Renal cortex interstitium (tissue), 11 donors: ENCODE data around the gene PPP6R3. TPM values are rescaled to one million over a fixed set of nuclear protein-coding genes. Genes with fewer than 3 reads are reported as not detected.
A peak's percentile ranks its signal among the peaks of the same experiment; 100 is the strongest.
"Not testable (repeated sequence)": the region's sequence is repeated elsewhere in the genome, so short reads cannot be mapped to it uniquely, and the experiment has no call there.

Experiments used
- DNase-seq, 11 donors: peaks; one replicate each; pipeline ENCODE4 v3.0.0-alpha.2; 2013; ENCODE audit warnings: low read depth in 9 of 11, low spot score in 4 of 11; ENCODE audit errors: extremely low read depth in 1 of 11
- polyA plus RNA-seq, 3 donors: library from polyadenylated mRNA; unstranded; fragments of 120-200 nt; gene quantifications; one replicate each; pipeline ENCODE4 v1.2.1, GENCODE V29; 2013; ENCODE audit not compliant: insufficient read length in 3 of 3

The PPP6R3 gene
- polyA plus RNA-seq, 3 donors = 95.4 to 121 (median 106) TPM

GRCh38 chr11:68470304-68470811 is 9.8 kb downstream of the PPP6R3 start:
- DNase-seq = no peak

DNA sequence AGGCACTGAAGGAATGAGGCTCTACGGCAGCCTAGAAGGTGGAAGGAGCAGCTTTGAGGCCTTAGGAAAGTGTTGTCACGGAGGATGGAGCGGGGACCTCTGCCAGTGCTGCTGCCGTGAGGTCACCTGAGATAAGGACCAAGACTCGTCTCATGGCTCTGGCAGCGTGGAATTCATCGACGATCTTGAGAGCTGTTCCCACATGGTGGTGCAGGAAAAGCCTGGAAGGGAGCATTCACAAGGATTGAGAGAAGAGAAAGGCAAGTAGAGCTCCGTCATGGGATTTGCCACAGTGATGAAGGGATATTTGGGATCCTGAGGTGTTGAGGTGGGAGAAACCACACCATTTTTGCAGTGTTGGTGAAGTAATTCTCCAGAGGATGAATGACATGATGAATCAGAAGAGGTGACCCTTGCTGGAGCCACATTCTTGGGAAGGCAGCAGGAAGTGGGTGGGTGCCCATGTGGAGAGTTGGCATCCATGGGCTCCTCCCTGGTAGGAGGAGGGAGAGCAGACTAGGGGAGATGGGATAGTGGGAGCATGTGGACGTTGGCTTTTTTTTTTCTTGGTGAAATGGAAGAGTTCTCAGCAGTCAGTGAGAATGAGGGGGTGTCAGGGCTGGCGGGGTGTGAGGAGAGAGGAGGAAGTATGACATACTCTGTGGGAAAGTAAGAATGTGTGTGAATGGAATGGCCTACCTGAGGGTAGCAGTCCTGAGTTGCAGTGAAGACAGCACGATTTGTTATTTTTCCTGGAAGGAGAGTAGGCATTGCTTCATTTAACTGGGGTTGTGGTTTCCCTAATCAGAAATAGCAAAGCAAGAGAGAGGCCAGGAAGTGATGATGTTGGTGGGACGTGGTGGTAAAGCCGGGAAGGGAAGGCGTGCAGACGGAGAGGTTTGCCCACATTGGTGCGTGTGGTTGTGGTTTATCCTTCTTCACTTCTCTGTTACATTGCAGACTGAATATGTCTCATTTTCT is 11.1 kb downstream of the PPP6R3 start:
- no peak for DNase-seq

GRCh38 chr11:68472778-68473177 is 12.2 kb downstream of the PPP6R3 start:
- no peak for DNase-seq

DNA sequence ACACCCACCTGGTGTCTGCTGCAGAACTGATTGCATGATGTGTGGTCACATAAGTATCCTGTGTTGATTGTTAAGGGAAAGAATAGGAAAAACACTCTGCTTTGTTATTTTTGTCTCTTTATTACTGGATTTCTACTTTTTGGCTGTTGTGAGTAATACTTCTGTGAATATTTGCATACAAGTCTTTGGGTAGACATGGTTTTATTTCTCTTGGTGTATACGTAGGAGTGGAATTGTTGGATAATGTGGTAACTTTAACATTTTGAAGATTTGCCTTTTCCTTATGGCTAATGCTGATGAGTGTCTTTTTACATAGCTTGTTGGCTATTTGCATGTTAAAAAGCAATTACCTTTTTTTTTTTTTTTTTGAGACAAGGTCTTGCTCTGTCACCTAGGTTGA is 13.1 kb downstream of the PPP6R3 start:
- no peak for DNase-seq

GRCh38 chr11:68475626-68476025 is 15.1 kb downstream of the PPP6R3 start:
- DNase-seq = not testable (repeated sequence)

- no peak for DNase-seq
These were observed 18.8 kb downstream of the PPP6R3 start for GRCh38 chr11:68479390-68479789.

GRCh38 chr11:68480193-68480592 is 19.6 kb downstream of the PPP6R3 start:
- no peak for DNase-seq

GRCh38 chr11:68480852-68481510 is 20.4 kb downstream of the PPP6R3 start:
- DNase-seq = no peak

GRCh38 chr11:68481579-68482240 is 21.2 kb downstream of the PPP6R3 start:
- DNase-seq = no peak

GRCh38 chr11:68488623-68489022 is 28.1 kb downstream of the PPP6R3 start:
- no peak for DNase-seq

DNA sequence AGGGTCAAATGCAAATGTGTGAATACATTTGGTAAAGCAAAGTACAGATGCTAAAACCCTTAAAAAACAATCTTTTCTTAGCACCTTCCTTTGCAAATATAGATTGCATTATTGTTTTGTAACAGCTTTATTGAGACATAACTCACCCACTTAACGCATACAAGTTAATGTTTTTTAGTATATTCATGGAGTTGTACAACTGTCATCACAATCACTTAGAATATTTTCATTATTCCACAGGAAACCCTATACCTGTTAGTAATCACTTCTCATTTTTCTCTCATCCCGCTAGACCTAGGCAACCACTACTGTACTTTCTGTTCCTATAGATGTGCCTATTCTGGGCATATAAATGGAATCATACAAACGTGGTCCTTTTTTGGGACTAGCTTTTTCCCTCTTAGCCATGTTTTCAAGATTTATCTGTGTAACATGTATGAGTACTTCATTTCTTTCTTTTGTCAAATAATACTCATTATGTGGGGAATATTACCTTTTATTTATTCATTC is 34.7 kb downstream of the PPP6R3 start:
- no peak for DNase-seq

DNA sequence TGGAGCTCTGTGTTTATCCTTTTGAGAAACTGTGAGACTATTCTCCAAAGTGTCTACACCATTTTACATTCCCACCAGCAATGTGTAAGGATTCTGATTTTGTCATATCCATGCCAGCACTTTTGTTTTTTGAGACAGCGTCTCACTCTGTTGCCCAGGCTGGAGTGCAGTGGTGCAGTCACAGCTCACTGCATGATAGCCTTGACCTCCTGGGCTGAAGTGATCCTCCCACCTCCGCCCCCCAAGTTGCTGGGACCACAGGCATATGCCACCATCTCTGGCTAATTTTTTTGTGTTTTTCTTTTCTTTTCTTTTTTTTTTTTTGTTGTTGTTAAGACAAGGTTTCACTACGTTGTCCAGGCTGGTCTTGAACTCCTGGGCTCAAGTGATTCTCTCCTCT is 35.3 kb downstream of the PPP6R3 start:
- DNase-seq = no peak

- no peak for DNase-seq
These were observed 37.2 kb downstream of the PPP6R3 start for GRCh38 chr11:68497761-68498160.

DNA sequence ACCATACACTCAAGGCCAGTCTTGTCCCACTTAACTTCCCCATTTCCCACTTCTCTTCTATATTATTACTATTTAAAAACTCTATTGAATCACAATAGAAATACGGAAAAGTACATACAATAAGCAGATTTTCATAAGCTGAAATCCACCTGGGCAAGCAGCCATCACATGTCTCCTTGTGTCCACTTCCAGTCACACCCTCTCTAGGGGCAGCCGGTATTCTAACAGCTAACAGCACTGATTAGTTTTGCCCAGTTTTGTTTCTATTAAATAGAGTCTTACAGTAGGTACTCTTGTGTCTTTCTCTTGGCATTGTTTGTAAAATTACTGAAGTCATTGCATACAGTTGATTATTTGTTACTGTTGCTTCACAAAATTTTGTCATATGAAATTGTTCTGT is 37.8 kb downstream of the PPP6R3 start:
- no peak for DNase-seq

DNA sequence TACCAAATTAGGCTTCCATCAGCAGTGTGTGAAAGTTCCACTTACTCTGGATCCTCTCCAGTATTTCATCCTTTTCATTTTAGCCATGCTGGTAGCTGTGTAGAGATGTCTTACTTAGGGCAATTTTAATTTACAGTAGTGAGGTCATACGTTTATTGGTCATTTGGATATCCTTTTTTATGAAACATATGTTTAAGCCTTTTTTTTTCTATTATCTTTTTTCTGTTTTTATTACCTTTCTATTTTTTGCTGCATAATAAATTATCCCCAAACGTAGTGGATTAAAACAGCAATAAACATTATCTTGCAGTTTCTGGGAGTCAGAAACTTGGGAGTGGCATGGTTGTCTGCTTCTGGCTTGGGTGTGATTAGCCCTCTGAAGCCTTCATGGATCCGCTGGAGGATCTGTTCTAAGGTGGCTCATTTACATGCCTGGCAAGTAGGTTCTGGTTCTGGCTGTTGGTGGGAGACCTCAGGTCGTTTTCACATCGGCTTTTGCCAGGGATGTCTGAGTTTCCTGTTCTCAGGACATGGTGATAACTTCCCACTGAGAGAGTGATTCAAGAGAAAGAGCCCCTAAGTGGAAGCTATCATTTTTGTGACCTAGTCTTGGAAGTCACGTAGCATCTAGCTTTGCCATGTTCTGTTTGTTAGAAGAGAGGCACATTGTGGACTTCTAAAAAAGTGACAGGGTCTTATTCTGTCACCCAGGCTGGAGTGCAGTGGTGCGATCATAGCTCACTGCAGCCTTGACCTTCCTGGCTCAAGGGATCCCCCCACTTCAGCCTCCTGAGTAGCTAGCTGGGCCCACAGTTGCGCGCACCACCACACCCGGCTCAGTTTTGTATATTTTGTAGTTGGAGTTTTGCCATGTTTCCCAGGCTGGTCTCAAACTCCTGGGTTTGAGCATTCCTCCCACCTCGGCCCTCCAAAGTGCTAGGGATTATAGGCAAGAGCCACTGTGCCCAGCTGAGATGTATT is 38.6 kb downstream of the PPP6R3 start:
- DNase-seq = no peak

DNA sequence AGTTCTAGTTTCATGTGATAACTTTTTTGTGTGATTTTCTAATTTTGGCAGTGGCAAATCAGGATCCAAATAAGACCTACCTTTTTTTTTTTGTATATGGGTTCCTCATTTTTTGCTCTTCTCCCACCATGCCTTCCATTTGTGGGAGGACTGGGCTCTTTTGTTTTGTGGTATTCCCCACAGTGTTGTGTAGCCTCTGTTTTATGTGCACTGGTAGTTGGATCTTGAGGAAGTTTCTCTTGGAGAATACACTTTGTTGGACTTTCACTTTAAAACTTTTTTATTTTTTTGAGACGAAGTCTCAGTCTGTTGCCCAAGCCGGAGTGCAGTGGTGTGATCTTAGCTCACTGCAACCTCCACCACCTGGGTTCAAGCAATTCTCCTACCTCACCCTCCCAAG is 39.7 kb downstream of the PPP6R3 start:
- no peak for DNase-seq

GRCh38 chr11:68501813-68502212 is 41.3 kb downstream of the PPP6R3 start:
- no peak for DNase-seq

GRCh38 chr11:68503251-68503687 is 42.7 kb downstream of the PPP6R3 start:
- DNase-seq = peak in 7 of 11 donors; percentile 10 to 31 (median 13)
